HCEC 1CT (cell line): ENCODE results near the gene ATF7IP.

Experiments
- DNase-seq: peaks from one replicate; pipeline ENCODE4 v3.0.0-alpha.2; 2017

The ATF7IP gene

DNA sequence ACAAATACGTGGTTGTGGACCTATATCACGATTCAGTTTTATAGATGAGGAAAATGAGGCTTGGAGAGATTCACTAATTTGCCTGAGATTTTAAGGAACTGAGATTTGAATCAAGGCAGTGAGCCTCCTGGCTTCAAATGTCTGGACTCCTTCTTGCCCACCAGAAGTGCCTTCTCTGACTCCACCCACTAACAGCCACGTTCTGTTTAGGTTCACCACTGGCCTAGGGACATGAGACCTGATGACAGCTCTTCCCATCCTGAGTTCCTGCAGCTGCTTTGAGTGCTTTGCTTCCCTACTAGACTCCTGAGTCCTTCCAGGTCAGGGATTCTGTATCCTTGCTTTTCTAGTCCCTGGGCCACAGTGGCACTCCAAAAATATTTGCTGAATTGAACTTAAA lies 145.1 kb downstream of the ATF7IP start:
- no peak for DNase-seq

DNA sequence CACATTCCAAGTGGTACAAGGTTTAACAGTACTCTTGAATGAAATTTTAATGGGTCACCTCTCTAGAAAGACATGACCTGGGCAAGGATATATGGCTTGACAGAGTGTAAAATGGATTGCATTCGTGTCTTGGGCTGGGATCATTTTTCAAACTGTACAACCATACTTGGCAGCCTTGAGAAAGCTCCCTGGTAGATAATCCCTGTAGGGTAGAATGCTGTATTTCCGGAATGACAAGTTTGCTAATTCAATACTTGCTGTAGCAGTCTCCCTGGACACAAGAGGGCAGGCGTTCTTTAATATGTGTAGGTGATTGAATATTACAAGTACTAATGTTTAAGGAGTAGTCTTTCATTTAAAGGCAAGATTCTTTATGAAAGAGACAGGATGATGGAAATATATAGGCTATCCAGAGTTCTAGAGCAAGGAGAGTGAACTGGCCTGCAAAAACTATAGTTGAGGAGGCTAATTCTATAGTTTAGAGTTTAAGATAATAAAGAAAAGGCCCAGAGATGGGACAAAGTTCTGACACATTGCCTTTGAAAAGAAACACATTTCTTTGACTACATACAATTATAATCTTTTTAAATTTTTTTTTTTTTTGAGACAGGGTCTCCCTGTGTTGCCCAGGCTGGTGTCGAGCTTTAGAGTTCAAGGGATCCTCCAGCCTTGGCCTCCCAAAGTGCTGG lies 148.8 kb downstream of the ATF7IP start:
- peak; percentile 1 for DNase-seq

DNA sequence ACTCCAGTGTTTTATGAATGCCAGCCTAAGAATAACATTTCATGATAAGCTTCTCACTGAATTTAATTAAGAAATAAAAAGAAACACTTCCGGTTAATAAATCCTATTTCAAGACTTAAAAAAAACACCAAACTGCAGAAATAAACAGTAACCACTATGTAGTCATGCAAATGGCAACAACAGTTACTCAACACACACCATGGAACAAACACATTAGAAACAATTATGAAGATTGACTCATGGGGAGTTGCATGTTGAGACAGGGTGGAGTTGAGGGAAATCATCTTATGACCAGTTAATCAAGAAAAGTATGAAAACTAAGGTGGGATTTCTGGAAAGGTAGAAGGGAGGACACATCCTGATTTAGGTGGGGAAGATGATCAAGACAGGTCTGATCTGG lies 149.5 kb downstream of the ATF7IP start:
- no peak for DNase-seq

DNA sequence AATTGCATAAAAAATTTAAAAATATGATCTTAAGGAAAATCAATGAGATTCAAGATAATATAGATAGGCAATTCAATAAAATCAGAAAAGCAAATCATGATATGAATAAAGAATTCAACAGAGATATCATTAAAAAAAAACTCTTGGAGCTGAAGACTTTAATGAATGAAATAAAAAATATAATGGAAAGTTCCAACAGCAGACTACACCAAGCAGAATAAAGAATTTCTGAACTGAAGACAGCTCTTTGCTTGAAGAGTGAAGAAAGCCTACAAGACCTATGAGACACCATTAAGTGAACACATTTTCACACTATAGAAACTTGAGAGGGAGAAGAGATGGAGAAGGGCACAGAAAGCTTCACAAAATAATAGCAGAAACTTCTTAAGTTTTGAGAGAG lies 156.3 kb downstream of the ATF7IP start:
- DNase-seq = no peak

DNA sequence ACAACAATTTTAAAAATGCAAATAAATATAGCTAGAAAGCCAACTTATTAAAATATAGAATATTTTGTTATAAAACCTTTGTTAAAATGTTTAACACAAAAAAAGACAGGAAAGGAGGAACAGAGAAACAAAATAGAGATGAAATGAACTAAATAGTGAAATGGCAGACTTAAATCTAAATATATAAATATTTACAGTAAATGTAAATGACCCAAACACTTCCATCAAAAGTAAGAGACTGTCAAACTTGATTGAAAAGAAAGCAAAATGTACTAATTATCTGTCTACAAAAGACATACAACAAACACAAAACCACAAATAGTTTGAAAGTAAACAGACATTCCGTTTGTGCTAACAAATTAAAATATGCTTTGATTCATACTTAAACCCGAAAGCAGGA lies 160.5 kb downstream of the ATF7IP start:
- DNase-seq = no peak

DNA sequence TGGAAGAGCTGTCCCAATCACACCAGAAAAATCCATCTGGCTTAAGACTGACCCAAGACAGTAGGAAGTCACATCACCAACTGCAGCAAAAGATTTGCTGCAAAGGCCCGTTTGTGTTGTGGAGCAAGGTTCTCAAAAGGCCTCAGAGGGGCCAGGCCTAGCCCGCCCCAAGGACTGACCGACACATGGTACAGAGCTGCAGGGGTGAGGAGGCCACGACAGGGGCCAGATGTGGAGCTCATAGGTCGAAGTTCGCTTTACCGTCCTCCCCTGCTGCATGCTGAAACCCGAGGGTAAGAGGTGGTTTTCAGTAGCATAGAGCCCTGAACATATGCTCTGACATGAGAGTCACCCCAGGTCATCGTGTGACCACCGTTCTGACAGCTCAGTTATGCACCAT lies 166.7 kb downstream of the ATF7IP start:
- DNase-seq = no peak

DNA sequence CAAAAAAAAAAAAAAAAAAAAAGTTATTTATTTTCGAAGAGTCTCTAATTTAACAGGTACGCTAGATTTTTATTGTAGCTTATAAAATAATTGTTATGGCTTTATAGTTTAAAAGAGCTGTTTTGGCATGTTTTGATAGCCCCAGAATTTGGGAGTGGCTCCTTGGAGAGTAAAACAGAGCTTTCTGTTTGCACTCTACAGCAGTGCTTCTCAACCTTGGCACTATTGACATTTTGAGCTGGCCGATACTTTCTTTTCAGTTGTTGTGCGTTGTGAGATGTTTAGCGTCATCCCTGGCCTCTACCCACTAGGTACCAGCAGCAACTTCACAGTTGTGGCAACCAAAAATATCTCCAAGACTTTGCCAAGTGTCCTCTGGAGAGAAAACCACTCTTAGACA lies 171.6 kb downstream of the ATF7IP start:
- DNase-seq = no peak

DNA sequence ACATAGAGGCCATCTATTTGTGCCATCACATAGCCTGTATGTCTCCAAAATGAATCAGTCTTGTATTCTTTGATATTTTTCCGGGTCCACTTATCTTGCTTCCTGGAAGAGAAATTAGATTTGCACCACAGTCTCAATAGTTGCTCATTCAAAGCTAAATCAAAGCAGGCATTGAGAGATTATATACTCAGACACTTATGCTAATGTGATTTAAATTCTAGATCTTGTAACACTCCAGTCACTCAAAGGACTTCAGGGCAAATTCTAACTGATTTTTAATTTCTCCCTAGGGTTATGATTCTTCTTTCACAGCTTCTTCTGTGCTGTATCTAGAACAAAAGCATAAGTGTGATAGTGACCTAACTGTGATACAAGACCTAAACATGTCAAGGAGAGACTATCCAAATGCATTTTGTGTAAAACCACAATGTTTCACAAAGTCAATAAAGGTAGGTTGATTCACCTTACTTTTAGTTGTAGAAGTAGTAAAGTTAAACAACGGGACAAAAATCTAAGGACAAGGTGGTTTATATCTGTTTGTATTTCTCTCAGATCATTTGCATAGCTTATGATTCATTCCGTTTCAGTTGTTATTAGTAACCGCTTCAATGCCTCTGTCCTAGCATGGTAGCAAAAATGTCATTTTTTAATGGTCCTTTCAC lies 175.4 kb downstream of the ATF7IP start:
- DNase-seq = no peak

DNA sequence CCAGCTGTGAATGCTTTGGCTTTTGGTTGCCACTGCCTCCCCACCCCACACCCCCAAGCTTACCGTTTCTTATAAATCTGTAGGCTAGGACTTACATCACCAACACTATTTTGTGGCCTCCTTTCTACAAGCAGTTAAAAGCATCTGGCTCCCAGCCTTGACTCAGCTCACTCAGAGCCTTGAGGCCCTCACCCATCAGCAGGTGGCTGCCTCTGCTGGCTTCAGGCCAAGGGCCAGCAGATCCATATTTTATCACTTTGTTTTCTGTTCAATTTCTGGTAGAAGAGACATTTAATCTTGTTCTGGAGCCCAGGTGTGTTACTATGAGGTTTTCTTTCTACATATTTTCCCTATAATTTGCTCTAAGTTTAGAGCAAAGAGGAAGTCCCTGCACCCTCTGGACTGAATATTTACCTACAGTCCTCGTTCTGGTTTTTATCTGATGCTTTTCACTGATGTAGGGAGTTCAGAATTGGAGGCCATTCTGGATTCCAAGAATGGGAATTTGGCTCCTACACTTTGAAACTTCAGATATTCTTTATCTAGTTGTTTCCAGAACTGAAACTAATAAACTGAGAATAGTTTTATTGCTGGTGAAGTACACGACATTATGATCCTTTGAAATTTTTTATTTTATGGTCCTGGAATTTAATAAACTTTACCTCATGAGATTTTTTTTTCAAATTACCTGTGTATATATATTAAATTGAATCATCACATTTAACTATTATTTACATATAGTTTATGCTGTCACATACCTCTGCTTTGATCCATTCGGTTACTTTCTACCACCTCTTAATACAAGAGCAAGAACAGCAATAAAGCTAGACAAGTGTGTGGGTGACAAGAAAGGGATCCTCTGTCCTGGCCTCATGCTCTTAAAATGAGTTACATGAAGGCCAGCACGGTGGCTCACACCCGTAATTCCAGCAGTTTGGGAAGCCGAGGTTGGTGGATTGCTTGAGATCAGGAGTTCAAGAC lies 180.0 kb downstream of the ATF7IP start:
- DNase-seq = no peak

DNA sequence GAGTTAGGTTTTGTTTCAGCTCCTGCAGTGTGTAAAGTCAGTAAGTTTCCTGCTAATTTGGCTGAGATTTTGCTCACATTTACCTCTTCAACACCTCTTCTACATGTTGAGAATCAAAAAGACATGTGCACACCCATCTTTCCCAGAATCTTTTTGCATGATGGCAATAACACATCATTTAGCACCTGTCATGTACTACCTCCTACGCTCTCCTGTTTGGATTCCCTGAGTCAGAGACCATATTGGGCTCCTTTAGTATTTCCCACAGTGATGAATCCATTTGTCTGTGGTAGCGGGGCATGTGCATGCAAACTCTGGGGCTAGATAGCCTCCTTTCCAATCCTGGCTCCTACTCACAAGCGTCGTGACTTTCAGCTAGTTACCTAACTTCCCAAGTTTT lies 182.1 kb downstream of the ATF7IP start:
- DNase-seq = no peak

DNA sequence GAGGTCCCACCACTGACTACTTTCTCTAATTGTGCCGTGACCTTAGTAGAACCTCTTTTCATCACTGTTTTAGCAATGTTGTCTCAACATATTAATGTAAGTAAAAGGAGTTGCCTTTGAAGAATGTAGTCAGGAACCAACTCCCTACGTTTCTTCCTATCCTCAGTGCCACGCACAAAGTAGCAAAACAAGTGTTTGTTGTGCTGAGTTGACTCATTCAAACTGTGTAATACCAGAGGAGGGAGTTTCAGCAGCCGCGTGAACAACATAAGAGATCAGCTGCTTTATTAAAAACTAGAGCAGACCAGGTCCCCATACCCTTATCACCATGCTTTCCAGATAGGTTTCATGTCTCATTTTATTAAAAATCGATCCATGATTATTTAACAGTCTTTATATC lies 183.1 kb downstream of the ATF7IP start:
- no peak for DNase-seq
